ENCODE measurements around the gene SLC27A5.

GRCh38 chr19:58516246-58516836 is 4.5 kb upstream of the SLC27A5 start:
- no peak for TF ChIP-seq ZNF274 (IDR thresholded peaks at IDR 0.05; ENCODE audit: low read depth, low read length)
- TF ChIP-seq SUZ12 (IDR thresholded peaks at IDR 0.05; ENCODE audit: extremely low read depth, insufficient read depth, insufficient read length), result no peak

Data from NT2/D1 (cell line).